Neuron (in vitro differentiated cells): ENCODE results near the gene ASGR2.
"Not testable (repeated sequence)": the region's sequence is repeated elsewhere in the genome, so short reads cannot be mapped to it uniquely, and the experiment has no call there.

Experiments used
- H2AFZ ChIP-seq: one replicate; pipeline ENCODE4 v1.6.1; 2013; ENCODE audit warnings: low read depth, mild to moderate bottlenecking, inconsistent platforms, low read length, moderate library complexity
- H3K27me3 ChIP-seq: one replicate; pipeline ENCODE4 v1.6.1; 2013; ENCODE audit warnings: low read length; ENCODE audit not compliant: insufficient read depth
- H3K36me3 ChIP-seq: one replicate; pipeline ENCODE4 v1.6.1; 2013; ENCODE audit warnings: low read length; ENCODE audit not compliant: insufficient read depth
- H3K4me1 ChIP-seq: one replicate; pipeline ENCODE4 v1.6.1; 2013; ENCODE audit warnings: low read length; ENCODE audit not compliant: insufficient read depth
- H3K4me3 ChIP-seq: 2 replicates; pipeline ENCODE4 v1.5.1; 2013; ENCODE audit warnings: mild to moderate bottlenecking, low read length, moderate library complexity
- H3K9me3 ChIP-seq: one replicate; pipeline ENCODE4 v1.6.1; 2013; ENCODE audit warnings: low read length

Gene ASGR2

DNA sequence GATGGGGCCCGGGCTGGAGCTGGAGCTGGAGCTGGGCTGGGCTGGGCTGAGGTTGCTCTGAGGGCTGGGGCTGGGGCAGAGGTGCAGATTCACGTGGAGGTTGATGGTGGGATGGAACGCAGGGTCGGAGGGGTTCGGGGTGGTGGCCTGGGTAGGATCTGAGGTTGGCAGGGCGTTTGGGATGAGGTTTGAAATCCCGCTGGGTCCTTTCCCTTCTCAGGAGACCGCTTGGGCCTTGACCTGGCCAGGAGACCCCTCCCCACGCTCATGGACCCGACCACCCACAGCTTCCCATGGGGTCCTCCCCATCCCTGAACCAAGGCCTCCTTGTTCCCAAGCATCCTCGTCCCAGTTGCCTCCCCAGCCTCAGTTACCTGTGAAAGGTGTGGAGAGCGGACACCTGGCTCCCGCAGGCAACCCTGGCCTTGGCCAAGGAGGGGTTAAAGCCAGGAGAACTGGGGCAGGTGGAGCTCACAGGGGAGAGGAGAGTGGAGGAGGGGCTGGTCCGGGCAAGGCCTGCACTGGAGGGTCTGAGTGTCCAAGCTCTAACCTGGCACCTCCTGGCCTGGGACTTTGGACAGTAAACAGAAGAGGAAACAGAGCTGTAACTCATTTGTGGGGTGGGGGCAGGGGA lies at the start of gene ASGR2:
Gene ASGR2 (minus strand): TSS at position 582 of the 634 bp plus-strand sequence. CDS start 582 bp downstream, outside the sequence.
- H3K27me3 ChIP-seq, result no peaks in the 10 kb centered on the region
- H3K9me3 ChIP-seq, result no peaks in the 10 kb centered on the region
- peaks cover 11% of the 10 kb centered on the region for H3K4me1 ChIP-seq
- H3K36me3 ChIP-seq, result no peaks in the 10 kb centered on the region
- no peak within 1 kb of the TSS for H3K4me3 ChIP-seq
- H2AFZ ChIP-seq, result no peak within 1 kb of the TSS

DNA sequence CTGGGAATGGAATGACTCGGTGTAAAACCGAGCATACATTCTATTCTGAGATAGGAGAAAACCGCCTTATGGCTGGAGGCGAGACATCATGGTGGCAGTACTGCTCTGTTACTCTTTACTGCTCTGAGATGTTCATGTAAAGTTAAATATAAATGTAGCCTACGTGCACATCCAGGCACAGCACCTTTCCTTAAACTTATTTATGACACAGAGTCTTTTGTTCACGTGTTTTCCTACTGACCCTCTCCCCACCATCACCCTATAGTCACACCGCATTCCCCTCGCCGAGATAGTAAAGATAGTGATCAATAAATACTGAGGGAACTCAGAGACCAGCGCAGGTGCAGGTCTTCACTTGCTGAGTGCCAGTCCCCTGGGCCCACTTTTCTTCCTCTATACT lies 44.9 kb upstream of the ASGR2 start:
- not testable (repeated sequence) for H3K4me3 ChIP-seq, H3K36me3 ChIP-seq, H3K4me1 ChIP-seq, H3K27me3 ChIP-seq, H3K9me3 ChIP-seq, H2AFZ ChIP-seq

DNA sequence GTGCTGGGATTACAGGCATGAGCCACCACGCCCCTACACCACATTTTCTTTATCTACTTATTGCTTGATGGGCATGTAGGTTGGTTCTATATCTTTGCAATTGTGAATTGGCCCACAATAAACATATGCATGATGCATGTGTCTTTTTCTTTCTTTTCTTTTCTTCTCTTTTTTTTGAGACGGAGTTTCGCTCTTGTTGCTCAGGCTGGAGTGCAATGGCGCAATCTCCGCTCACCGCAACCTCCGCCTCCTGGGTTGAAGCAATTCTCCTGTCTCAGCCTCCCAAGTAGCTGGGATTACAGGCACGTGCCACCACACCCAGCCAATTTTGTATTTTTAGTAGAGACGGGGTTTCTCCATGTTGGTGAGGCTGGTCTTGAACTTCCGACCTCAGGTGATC lies 43.8 kb upstream of the ASGR2 start:
- not testable (repeated sequence) for H3K4me3 ChIP-seq, H3K27me3 ChIP-seq, H3K36me3 ChIP-seq, H3K9me3 ChIP-seq, H3K4me1 ChIP-seq, H2AFZ ChIP-seq

DNA sequence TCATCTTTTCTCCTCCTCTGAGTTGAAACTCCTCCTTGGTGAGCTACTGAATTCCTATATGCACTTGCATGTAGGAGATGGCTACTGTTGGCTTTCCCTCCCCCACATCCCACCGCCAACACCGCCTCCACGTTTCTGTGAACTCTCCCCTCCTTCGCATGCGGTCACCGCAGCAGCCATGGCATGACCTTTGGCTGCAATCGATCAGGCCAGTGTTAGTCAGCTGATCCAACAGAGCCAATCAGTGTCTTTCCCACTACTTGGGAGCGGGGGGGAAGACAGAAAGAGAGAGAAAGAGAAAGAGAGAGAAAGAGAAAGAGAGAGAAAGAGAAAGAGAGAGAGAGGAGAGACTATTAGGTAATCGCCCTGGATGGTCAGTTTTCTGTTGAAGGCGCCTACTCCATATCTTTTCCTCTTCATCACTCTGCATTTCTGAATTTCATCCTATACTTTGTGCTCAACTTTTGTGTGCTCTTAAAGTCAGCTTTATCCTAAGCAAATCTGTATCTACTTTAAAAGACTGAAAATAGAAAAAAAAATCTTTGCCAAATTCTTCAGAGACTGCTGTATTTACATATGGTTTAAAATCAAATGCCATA lies 41.8 kb upstream of the ASGR2 start:
- Histone ChIP-seq H3K4me3 (no peak overlapping the region), H3K36me3 (no peaks in the 10 kb centered on the region), H3K27me3 (no peaks in the 10 kb centered on the region), H2AFZ (no peak overlapping the region), H3K4me1 (no peaks in the 10 kb centered on the region), H3K9me3 (no peaks in the 10 kb centered on the region)

- no peak overlapping the region for H2AFZ ChIP-seq
- peaks cover 22% of the 10 kb centered on the region for H3K4me1 ChIP-seq
- H3K4me3 ChIP-seq, result no peak overlapping the region
- H3K27me3 ChIP-seq, result no peaks in the 10 kb centered on the region
- no peaks in the 10 kb centered on the region for H3K36me3 ChIP-seq
- H3K9me3 ChIP-seq, result no peaks in the 10 kb centered on the region
These were observed 33.1 kb upstream of the ASGR2 start for GRCh38 chr17:7147772-7148171.

DNA sequence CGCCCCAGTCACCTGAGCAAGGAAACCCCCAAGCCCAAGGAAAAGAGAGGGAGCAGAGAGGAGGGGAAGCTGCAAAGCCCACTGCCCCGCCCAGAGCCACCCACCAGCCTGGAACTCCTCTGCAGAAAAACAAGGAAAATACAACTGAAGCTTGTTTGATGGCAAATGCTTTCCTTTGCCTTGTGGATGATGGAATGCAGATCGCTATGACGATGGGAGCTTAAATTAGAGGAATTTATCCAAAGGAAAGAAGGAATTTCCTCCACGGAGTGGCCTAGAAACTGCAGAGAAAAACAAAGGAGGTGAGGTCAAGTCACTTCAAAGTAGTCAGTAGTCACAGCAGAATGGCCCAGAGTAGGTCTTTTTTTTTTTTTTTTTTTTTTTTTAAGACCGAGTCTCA lies 31.5 kb upstream of the ASGR2 start:
- H3K9me3 ChIP-seq, result no peaks in the 10 kb centered on the region
- no peaks in the 10 kb centered on the region for H3K36me3 ChIP-seq
- H3K4me1 ChIP-seq, result peaks cover 22% of the 10 kb centered on the region
- H3K4me3 ChIP-seq, result no peak overlapping the region
- H2AFZ ChIP-seq, result no peak overlapping the region
- no peaks in the 10 kb centered on the region for H3K27me3 ChIP-seq

GRCh38 chr17:7144213-7144612 lies 29.6 kb upstream of the ASGR2 start:
- peaks cover 24% of the 10 kb centered on the region for H3K4me1 ChIP-seq
- no peak overlapping the region for H3K4me3 ChIP-seq
- no peaks in the 10 kb centered on the region for H3K36me3 ChIP-seq
- H3K27me3 ChIP-seq, result no peaks in the 10 kb centered on the region
- H2AFZ ChIP-seq, result no peak overlapping the region
- no peaks in the 10 kb centered on the region for H3K9me3 ChIP-seq

- H3K4me3 ChIP-seq, result no peak overlapping the region
- H3K27me3 ChIP-seq, result no peaks in the 10 kb centered on the region
- H3K36me3 ChIP-seq, result no peaks in the 10 kb centered on the region
- H2AFZ ChIP-seq, result no peak overlapping the region
- no peaks in the 10 kb centered on the region for H3K9me3 ChIP-seq
- H3K4me1 ChIP-seq, result peaks cover 31% of the 10 kb centered on the region
These were observed 27.2 kb upstream of the ASGR2 start for GRCh38 chr17:7141824-7142223.

GRCh38 chr17:7139400-7139799 lies 24.8 kb upstream of the ASGR2 start:
- no peak overlapping the region for H2AFZ ChIP-seq
- H3K27me3 ChIP-seq, result no peaks in the 10 kb centered on the region
- H3K4me1 ChIP-seq, result peaks cover 14% of the 10 kb centered on the region
- H3K4me3 ChIP-seq, result no peak overlapping the region
- H3K9me3 ChIP-seq, result no peaks in the 10 kb centered on the region
- no peaks in the 10 kb centered on the region for H3K36me3 ChIP-seq

DNA sequence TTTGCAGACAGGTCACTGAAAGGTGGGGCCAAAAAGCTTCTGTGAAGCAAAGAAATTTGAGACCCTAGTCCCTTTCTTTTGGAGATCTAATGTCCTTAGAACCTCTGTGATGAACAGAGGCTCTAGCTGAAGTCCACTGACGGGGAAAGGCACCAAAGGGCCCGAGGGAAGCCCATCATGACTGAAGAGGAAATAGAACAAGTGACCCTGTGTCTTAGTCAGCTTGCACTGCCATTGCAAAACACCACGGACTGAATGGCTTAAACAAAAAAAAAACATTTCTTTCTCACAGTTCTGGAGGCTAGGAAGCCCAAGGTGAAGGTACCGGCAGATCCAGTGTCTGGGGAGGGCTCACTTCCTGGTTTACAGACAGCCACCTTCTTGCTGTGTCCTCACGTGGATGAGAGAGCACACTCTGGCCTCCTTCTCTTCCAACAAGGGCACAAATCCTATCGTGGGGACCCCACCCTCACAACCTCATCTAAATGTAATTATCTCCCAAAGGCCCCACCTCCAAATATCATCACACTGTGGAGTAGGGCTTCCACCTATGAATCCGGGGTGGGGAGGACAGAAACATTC lies 24.3 kb upstream of the ASGR2 start:
- H2AFZ ChIP-seq, result no peak overlapping the region
- no peaks in the 10 kb centered on the region for H3K36me3 ChIP-seq
- H3K9me3 ChIP-seq, result no peaks in the 10 kb centered on the region
- H3K4me1 ChIP-seq, result peaks cover 11% of the 10 kb centered on the region
- H3K27me3 ChIP-seq, result no peaks in the 10 kb centered on the region
- no peak overlapping the region for H3K4me3 ChIP-seq

DNA sequence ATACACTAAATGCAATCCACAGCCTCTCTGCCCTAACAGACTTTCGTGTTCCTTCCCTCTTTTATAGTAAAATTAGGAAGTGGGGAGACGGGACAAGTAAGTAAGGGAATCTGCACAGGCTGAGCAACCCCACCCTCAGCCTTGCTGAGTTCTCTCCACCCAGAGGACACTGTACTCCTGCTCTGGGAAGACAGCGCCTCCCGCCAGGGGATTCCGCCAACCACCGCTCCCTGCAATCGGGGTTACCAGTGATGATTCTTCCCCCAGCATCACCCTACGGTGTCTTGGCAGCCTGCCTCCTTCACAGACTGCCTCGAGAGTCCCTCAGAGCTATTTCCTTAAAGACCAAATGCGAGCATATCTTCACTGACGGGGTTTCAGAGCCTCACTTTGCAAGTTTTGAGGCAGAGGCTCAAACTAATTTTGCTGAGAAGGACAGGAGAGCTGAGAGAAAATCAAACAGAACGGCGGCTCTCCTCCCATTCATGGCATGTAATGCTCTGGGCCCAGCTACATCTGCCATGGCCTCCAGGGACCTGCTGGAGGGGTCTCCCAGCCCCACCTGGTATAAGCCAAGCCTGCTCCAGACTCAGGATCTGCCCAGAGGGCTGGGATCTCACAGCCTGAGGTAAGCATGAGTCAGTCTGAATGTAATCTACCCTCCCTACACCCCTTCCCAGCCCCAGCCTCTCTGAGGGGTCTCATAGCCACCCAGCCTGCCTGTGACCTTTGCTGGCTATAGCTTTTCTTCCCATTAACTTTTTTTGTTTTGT lies 22.7 kb upstream of the ASGR2 start:
- no peak overlapping the region for H2AFZ ChIP-seq
- H3K27me3 ChIP-seq, result no peaks in the 10 kb centered on the region
- peaks cover 17% of the 10 kb centered on the region for H3K4me1 ChIP-seq
- H3K4me3 ChIP-seq, result no peak overlapping the region
- H3K9me3 ChIP-seq, result peaks cover 4% of the 10 kb centered on the region
- no peaks in the 10 kb centered on the region for H3K36me3 ChIP-seq

DNA sequence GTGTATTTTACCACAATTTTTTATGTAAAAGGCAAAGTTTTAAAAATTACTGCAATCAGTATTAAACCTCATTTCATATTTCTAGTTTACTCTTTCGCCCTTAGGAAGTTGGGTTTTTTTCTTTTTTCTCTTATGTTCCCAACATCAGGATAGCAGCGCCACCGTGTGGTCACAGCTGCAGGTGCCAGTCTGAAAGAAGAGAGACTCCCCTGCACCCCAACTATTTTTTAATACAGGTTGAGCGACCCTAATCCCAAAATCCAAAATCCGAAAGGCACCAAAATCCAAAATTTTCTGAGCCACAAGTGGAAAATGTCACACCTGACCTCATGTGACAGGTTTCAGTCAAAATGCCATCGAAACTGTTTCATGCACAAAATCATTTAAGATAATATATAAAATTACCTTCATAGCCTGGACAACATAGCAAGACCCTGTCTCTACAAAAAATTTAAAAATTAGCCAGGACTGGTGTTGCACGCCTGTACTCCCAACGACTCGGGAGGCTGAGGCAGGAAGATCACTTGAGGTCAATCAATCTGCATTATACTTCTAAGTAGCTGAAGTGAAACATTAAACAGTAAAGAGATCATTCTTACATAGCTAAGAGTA lies 21.8 kb upstream of the ASGR2 start:
- Histone ChIP-seq H2AFZ (no peak overlapping the region), H3K9me3 (peaks cover 4% of the 10 kb centered on the region), H3K4me1 (peaks cover 22% of the 10 kb centered on the region), H3K4me3 (no peak overlapping the region), H3K27me3 (no peaks in the 10 kb centered on the region), H3K36me3 (no peaks in the 10 kb centered on the region)

- Histone ChIP-seq H3K4me3 (no peak overlapping the region), H2AFZ (no peak overlapping the region), H3K27me3 (no peaks in the 10 kb centered on the region), H3K4me1 (peaks cover 19% of the 10 kb centered on the region), H3K9me3 (peaks cover 4% of the 10 kb centered on the region), H3K36me3 (no peaks in the 10 kb centered on the region)
These were observed 19.3 kb upstream of the ASGR2 start for GRCh38 chr17:7133916-7134315.
